Endodermal cell (in vitro differentiated cells): ENCODE measurements around the gene RIPK1. TPM values are rescaled to one million over a fixed set of nuclear protein-coding genes. Genes with fewer than 3 reads are reported as not detected.
A peak's percentile ranks its signal among the peaks of the same experiment; 100 is the strongest.

Experiments
- DNase-seq: peaks from one replicate; pipeline ENCODE4 v3.0.0-alpha.2; 2017
- H3K27ac ChIP-seq: 2 replicates; pipeline ENCODE4 v1.5.1; 2013; ENCODE audit warnings: mild to moderate bottlenecking, low read depth, low read length, moderate library complexity
- H3K27me3 ChIP-seq: 2 replicates; pipeline ENCODE4 v1.6.1; 2013; ENCODE audit warnings: mild to moderate bottlenecking, low read length, moderate library complexity; ENCODE audit not compliant: insufficient read depth, control insufficient read depth, poor library complexity, severe bottlenecking
- H3K36me3 ChIP-seq: 2 replicates; pipeline ENCODE4 v1.7.0; 2013; ENCODE audit warnings: mild to moderate bottlenecking, low read length, moderate library complexity; ENCODE audit not compliant: control insufficient read depth, insufficient read depth
- H3K4me1 ChIP-seq: one replicate; pipeline ENCODE4 v1.7.0; 2013; ENCODE audit warnings: low read length; ENCODE audit not compliant: control insufficient read depth, insufficient read depth
- H3K4me3 ChIP-seq: 2 replicates; pipeline ENCODE4 v1.5.1; 2013; ENCODE audit warnings: mild to moderate bottlenecking, low read length, moderate library complexity
- H3K9ac ChIP-seq: 2 replicates; pipeline ENCODE4 v1.6.1; 2013; ENCODE audit warnings: mild to moderate bottlenecking, low read length, moderate library complexity; ENCODE audit not compliant: poor library complexity, severe bottlenecking; ENCODE audit errors: extremely low read depth
- H3K9me3 ChIP-seq: 2 replicates; pipeline ENCODE4 v1.6.1; 2013; ENCODE audit warnings: mild to moderate bottlenecking, low read length, moderate library complexity; ENCODE audit not compliant: control insufficient read depth
- H3K27ac Mint-ChIP-seq: 2 replicates; pipeline ENCODE4 v1.8.0; 2020; ENCODE audit warnings: mixed read lengths
- H3K27me3 Mint-ChIP-seq: 2 replicates; pipeline ENCODE4 v1.8.0; 2021; ENCODE audit warnings: mild to moderate bottlenecking, mixed read lengths; ENCODE audit not compliant: insufficient read depth
- H3K36me3 Mint-ChIP-seq: 2 replicates; pipeline ENCODE4 v1.8.0; 2020; ENCODE audit warnings: low read depth, mixed read lengths
- H3K4me1 Mint-ChIP-seq: 2 replicates; pipeline ENCODE4 v1.8.0; 2020; ENCODE audit warnings: mixed read lengths
- H3K4me3 Mint-ChIP-seq: 2 replicates; pipeline ENCODE4 v1.8.0; 2020; ENCODE audit warnings: mild to moderate bottlenecking, moderate library complexity, mixed read lengths
- H3K9me3 Mint-ChIP-seq: 2 replicates; pipeline ENCODE4 v1.8.0; 2020; ENCODE audit warnings: mild to moderate bottlenecking, mixed read lengths
- whole genome bisulfite sequencing, 2 experiments: methylation state at CpG; one replicate each; pipeline versions ENCODE4 v1.1.5 to v1.1.7; 2013; ENCODE audit warnings: missing lambda C conversion rate in 2 of 2, mixed read lengths in 1 of 2; ENCODE audit not compliant: insufficient coverage in 1 of 2, insufficient read length in 1 of 2; 5-methylcytosine and 5-hydroxymethylcytosine counted together
- total RNA-seq, 2 donors: library from RNA; stranded (reverse); fragmentation: NEBNext Ultra II Directional in 1 of 2; extraction: Animal tissue kit (Norgen Biotek cat#: 25700) in 1 of 2; gene quantifications; 2 replicates in 1 of 2; 3 replicates in 1 of 2; pipeline ENCODE4 v1.2.1, GENCODE V29; 2021
- TF ChIP-seq, protein P1 (sequence below): fragments of 200-600 bp; sonication (generic); conservative IDR thresholded peaks from 2 replicates; pipeline ENCODE4 v1.5.0; 2021; ENCODE audit warnings: antibody characterized with exemption, mild to moderate bottlenecking

The RIPK1 gene
- total RNA-seq, 2 donors from 2014 or later, result 10.2 to 18.7 TPM

GRCh38 chr6:3143158-3143557, 74.9 kb downstream of the RIPK1 start:
- H3K27ac Mint-ChIP-seq, result no peak overlapping the region

DNA sequence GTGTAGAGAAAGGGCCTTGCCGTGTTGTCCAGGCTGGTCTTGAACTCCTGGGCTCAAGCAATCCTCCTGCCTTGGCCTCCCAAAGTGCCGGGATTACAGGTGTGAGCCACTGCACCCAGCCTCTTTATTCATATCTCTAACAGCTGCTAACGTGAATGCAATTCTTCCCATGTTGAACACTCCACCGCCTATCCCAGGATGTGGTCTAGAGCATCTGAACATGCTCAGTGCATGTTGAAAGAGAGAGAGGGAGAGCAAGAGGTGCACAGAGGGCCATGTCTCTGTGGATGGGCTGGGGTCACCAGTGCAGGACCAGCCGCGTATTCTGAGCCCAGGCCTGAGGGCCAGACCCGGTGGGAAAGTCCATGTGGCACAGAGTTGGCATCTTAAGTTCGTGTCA, 76.3 kb downstream of the RIPK1 start:
- WGBS, 2 experiments, result 85 to 87% methylated on average over 8 of the region's 8 CpGs
- H3K9me3 ChIP-seq, result no peaks in the 10 kb centered on the region
- DNase-seq, result no peak
- TF ChIP-seq, protein P1, sequence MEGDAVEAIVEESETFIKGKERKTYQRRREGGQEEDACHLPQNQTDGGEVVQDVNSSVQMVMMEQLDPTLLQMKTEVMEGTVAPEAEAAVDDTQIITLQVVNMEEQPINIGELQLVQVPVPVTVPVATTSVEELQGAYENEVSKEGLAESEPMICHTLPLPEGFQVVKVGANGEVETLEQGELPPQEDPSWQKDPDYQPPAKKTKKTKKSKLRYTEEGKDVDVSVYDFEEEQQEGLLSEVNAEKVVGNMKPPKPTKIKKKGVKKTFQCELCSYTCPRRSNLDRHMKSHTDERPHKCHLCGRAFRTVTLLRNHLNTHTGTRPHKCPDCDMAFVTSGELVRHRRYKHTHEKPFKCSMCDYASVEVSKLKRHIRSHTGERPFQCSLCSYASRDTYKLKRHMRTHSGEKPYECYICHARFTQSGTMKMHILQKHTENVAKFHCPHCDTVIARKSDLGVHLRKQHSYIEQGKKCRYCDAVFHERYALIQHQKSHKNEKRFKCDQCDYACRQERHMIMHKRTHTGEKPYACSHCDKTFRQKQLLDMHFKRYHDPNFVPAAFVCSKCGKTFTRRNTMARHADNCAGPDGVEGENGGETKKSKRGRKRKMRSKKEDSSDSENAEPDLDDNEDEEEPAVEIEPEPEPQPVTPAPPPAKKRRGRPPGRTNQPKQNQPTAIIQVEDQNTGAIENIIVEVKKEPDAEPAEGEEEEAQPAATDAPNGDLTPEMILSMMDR, result no peak
- H3K4me1 ChIP-seq, result no peaks in the 10 kb centered on the region
- H3K27ac ChIP-seq, result no peak overlapping the region
- H3K4me3 Mint-ChIP-seq, result no peak overlapping the region
- peaks cover 4% of the 10 kb centered on the region for H3K4me1 Mint-ChIP-seq
- H3K27me3 ChIP-seq, result no peaks in the 10 kb centered on the region
- no peak overlapping the region for H3K4me3 ChIP-seq
- H3K9ac ChIP-seq, result no peak overlapping the region
- no peaks in the 10 kb centered on the region for H3K27me3 Mint-ChIP-seq
- H3K36me3 ChIP-seq, result peaks cover 28% of the 10 kb centered on the region
- H3K27ac Mint-ChIP-seq, result peak overlapping the region; percentile 77
- H3K36me3 Mint-ChIP-seq, result peaks cover 55% of the 10 kb centered on the region
- peaks cover 2% of the 10 kb centered on the region for H3K9me3 Mint-ChIP-seq

More at GRCh38 chr6:3143158-3143557, 74.9 kb downstream of the RIPK1 start:
- H3K9me3 Mint-ChIP-seq, result peaks cover 2% of the 10 kb centered on the region
- H3K9ac ChIP-seq, result no peak overlapping the region
- H3K4me1 Mint-ChIP-seq, result peaks cover 4% of the 10 kb centered on the region
- H3K27me3 ChIP-seq, result no peaks in the 10 kb centered on the region
- no peak overlapping the region for H3K4me3 ChIP-seq
- TF ChIP-seq, protein P1, result no peak
- no peak overlapping the region for H3K27ac ChIP-seq
- peaks cover 30% of the 10 kb centered on the region for H3K36me3 ChIP-seq
- H3K36me3 Mint-ChIP-seq, result peaks cover 59% of the 10 kb centered on the region
- no peaks in the 10 kb centered on the region for H3K9me3 ChIP-seq
- no peak overlapping the region for H3K4me3 Mint-ChIP-seq
- no peaks in the 10 kb centered on the region for H3K4me1 ChIP-seq
- no peak for DNase-seq
- 68 to 81% methylated on average over 4 to 6 of the region's 6 CpGs for WGBS, 2 experiments
- H3K27me3 Mint-ChIP-seq, result no peaks in the 10 kb centered on the region

GRCh38 chr6:3147914-3148757, 79.8 kb downstream of the RIPK1 start:
- Histone ChIP-seq H3K36me3 (peaks cover 31% of the 10 kb centered on the region), H3K27me3 (no peaks in the 10 kb centered on the region), H3K27ac (no peak overlapping the region), H3K9me3 (no peaks in the 10 kb centered on the region), H3K9ac (no peak overlapping the region), H3K4me3 (no peak overlapping the region), H3K4me1 (no peaks in the 10 kb centered on the region)
- peaks cover 45% of the 10 kb centered on the region for H3K36me3 Mint-ChIP-seq
- no peak overlapping the region for H3K4me3 Mint-ChIP-seq
- DNase-seq, result no peak
- no peaks in the 10 kb centered on the region for H3K4me1 Mint-ChIP-seq
- H3K27ac Mint-ChIP-seq, result no peak overlapping the region
- TF ChIP-seq, protein P1, result peak; percentile 61
- peaks cover 2% of the 10 kb centered on the region for H3K9me3 Mint-ChIP-seq
- H3K27me3 Mint-ChIP-seq, result no peaks in the 10 kb centered on the region
- WGBS, 2 experiments, result 83 to 93% methylated on average over 1 to 6 of the region's 6 CpGs
